ENCODE measurements around the gene GSG1L. TPM values are rescaled to one million over a fixed set of nuclear protein-coding genes. Genes with fewer than 3 reads are reported as not detected.

Gene GSG1L
- total RNA-seq, 5 donors from 2014 or later (not counting 1 experiment from before 2014, with no cell fraction given): not detected

DNA sequence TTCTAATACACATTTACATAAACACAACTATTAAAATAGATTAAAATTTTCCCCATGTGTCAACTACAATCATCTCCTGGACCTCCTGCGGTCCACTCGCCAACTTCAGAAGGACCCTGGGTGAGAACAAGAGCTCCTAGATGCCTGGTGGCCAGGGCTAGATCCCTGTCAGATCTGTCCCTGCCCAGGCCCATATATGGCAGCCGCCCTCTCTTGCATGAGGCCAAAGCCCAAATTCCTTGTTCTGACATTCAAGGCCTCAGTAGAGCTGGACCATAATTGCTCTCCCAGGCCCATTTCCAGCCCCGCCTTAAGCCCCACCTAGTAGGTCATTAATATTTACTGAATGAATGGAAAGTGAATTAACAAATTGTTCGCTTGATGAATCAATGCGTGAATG, 275.8 kb downstream of the GSG1L start:
- no peak overlapping the region for H3K4me3 ChIP-seq (ENCODE audit: control insufficient read depth in 1 of 2, extremely low read depth in 1 of 2, low read length in 1 of 2)
- DNase-seq: no peak
- ChIA-PET POLR2A (no interaction called here), CTCF (interaction anchor here in 1 of 2 donors (0.6 kb wide), 1 partner anchor 1101 kb away, joined by 3 read pairs; no protein-coding TSS in a partner anchor)
- WGBS (ENCODE audit: insufficient coverage): 92% methylated on average over 3 of the region's 6 CpGs
- no peaks in the 10 kb centered on the region for H3K9me3 ChIP-seq
- Mint-ChIP-seq H3K27ac (no peak overlapping the region), H3K36me3 (no peaks in the 10 kb centered on the region), H3K4me1 (no peaks in the 10 kb centered on the region), H3K27me3 (no peaks in the 10 kb centered on the region), H3K4me3 (no peak overlapping the region), H3K9me3 (no peaks in the 10 kb centered on the region)
- no peak for ATAC-seq (replicated peaks in 1 of 4)
- no peaks in the 10 kb centered on the region for H3K36me3 ChIP-seq (ENCODE audit: control insufficient read depth in 2 of 2, extremely low read depth in 1 of 2, insufficient read depth in 1 of 2, low read length in 1 of 2)
- H3K27me3 ChIP-seq (replicated peaks in 1 of 2; ENCODE audit: control insufficient read depth in 2 of 2, extremely low read depth in 1 of 2, insufficient read depth in 2 of 2, low read length in 1 of 2): peaks cover 0 to 18% of the 10 kb centered on the region in 2 experiments
- no peak overlapping the region for H3K27ac ChIP-seq (ENCODE audit: low read length)
- no peaks in the 10 kb centered on the region for H3K4me1 ChIP-seq (ENCODE audit: control insufficient read depth in 1 of 2, extremely low read depth in 1 of 2, insufficient read depth in 2 of 2, low read length in 2 of 2)

DNA sequence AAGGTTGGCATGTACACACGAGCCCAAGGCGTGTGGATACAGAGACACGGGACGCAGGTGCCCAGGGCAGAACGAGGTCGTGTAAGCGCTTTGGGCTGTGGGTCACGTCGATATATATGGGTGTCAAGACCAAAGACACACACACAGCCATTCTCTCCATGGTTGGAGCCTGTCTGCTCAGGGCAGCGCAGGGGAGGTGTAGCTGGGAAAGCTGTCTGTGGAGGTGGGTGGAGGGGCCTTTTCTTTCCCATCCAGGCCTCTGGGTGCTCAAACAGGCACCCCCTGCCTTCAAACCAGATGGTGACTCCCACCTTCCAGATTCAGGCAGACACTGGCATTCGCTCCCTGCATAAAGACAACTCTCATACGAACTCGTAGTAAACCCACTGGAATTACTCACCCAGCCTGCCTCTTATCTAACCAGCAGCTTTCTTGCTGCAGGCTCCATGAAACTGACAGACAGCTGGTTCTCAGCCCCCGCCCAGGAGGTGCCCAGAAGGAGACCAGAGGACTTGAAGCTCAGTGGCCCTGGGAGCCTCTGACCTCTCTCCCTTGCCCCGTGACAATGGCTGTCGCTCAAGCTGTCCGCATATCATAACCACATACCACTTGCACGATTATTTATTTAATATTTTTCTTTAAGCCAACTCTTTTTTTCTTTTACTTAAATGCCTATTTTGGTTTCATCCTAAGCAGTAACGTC, 276.4 kb downstream of the GSG1L start:
- no peak for DNase-seq
- no peak overlapping the region for H3K27ac Mint-ChIP-seq
- Histone ChIP-seq H3K27ac (ENCODE audit: low read length) (no peak overlapping the region), H3K27me3 (replicated peaks in 1 of 2; ENCODE audit: control insufficient read depth in 2 of 2, extremely low read depth in 1 of 2, insufficient read depth in 2 of 2, low read length in 1 of 2) (peaks cover 0 to 12% of the 10 kb centered on the region in 2 experiments), H3K36me3 (ENCODE audit: control insufficient read depth in 2 of 2, extremely low read depth in 1 of 2, insufficient read depth in 1 of 2, low read length in 1 of 2) (no peaks in the 10 kb centered on the region), H3K4me1 (ENCODE audit: control insufficient read depth in 1 of 2, extremely low read depth in 1 of 2, insufficient read depth in 2 of 2, low read length in 2 of 2) (no peaks in the 10 kb centered on the region), H3K4me3 (ENCODE audit: control insufficient read depth in 1 of 2, extremely low read depth in 1 of 2, low read length in 1 of 2) (no peak overlapping the region), H3K9me3 (no peaks in the 10 kb centered on the region)
- no peaks in the 10 kb centered on the region for H3K4me1 Mint-ChIP-seq
- WGBS (ENCODE audit: insufficient coverage): 82% methylated on average over 8 of the region's 19 CpGs
- ATAC-seq (replicated peaks in 1 of 4): no peak
- H3K36me3 Mint-ChIP-seq: no peaks in the 10 kb centered on the region
- H3K9me3 Mint-ChIP-seq: no peaks in the 10 kb centered on the region
- H3K27me3 Mint-ChIP-seq: no peaks in the 10 kb centered on the region
- H3K4me3 Mint-ChIP-seq: no peak overlapping the region
- CTCF ChIA-PET: no interaction called here
- POLR2A ChIA-PET: no interaction called here

GRCh38 chr16:27786221-27786922, 277.1 kb downstream of the GSG1L start:
- DNase-seq: no peak
- no peak overlapping the region for H3K4me3 ChIP-seq (ENCODE audit: control insufficient read depth in 1 of 2, extremely low read depth in 1 of 2, low read length in 1 of 2)
- POLR2A ChIA-PET: no interaction called here
- 78% methylated on average over 13 of the region's 16 CpGs for WGBS (ENCODE audit: insufficient coverage)
- Mint-ChIP-seq H3K4me3 (no peak overlapping the region), H3K36me3 (no peaks in the 10 kb centered on the region), H3K4me1 (no peaks in the 10 kb centered on the region), H3K27me3 (no peaks in the 10 kb centered on the region), H3K27ac (no peak overlapping the region), H3K9me3 (no peaks in the 10 kb centered on the region)
- H3K27ac ChIP-seq (ENCODE audit: low read length): no peak overlapping the region
- H3K27me3 ChIP-seq (replicated peaks in 1 of 2; ENCODE audit: control insufficient read depth in 2 of 2, extremely low read depth in 1 of 2, insufficient read depth in 2 of 2, low read length in 1 of 2): peaks cover 0 to 12% of the 10 kb centered on the region in 2 experiments
- H3K9me3 ChIP-seq: no peaks in the 10 kb centered on the region
- CTCF ChIA-PET: no interaction called here
- H3K4me1 ChIP-seq (ENCODE audit: control insufficient read depth in 1 of 2, extremely low read depth in 1 of 2, insufficient read depth in 2 of 2, low read length in 2 of 2): no peaks in the 10 kb centered on the region
- no peak for ATAC-seq (replicated peaks in 1 of 4)
- no peaks in the 10 kb centered on the region for H3K36me3 ChIP-seq (ENCODE audit: control insufficient read depth in 2 of 2, extremely low read depth in 1 of 2, insufficient read depth in 1 of 2, low read length in 1 of 2)

DNA sequence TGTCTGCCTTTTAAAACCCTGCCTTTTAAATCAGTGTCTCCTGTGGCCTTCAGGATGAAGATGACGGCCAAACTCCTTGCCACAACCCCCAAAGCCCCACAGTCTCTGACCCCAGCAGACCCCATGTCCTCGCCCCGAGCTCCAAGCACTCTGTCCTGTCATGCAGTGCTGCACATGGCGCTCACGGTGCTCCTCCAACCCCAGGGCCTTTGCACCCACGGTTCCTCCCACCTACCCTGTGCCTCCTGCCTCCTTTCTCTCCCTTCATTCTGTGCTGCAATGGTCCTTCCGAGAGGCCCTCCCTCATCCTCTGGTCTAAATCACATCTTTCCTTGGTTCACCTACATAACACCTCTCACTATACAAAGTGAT, 278.2 kb downstream of the GSG1L start:
- Histone ChIP-seq H3K27me3 (replicated peaks in 1 of 2; ENCODE audit: control insufficient read depth in 2 of 2, extremely low read depth in 1 of 2, insufficient read depth in 2 of 2, low read length in 1 of 2) (peaks cover 0 to 8% of the 10 kb centered on the region in 2 experiments), H3K4me3 (ENCODE audit: control insufficient read depth in 1 of 2, extremely low read depth in 1 of 2, low read length in 1 of 2) (no peak overlapping the region), H3K4me1 (ENCODE audit: control insufficient read depth in 1 of 2, extremely low read depth in 1 of 2, insufficient read depth in 2 of 2, low read length in 2 of 2) (no peaks in the 10 kb centered on the region), H3K27ac (ENCODE audit: low read length) (no peak overlapping the region), H3K36me3 (ENCODE audit: control insufficient read depth in 2 of 2, extremely low read depth in 1 of 2, insufficient read depth in 1 of 2, low read length in 1 of 2) (no peaks in the 10 kb centered on the region), H3K9me3 (no peaks in the 10 kb centered on the region)
- WGBS (ENCODE audit: insufficient coverage): 57% methylated on average over 3 of the region's 7 CpGs
- Mint-ChIP-seq H3K27ac (no peak overlapping the region), H3K36me3 (no peaks in the 10 kb centered on the region), H3K27me3 (no peaks in the 10 kb centered on the region), H3K9me3 (no peaks in the 10 kb centered on the region), H3K4me1 (no peaks in the 10 kb centered on the region), H3K4me3 (no peak overlapping the region)
- POLR2A ChIA-PET: no interaction called here
- CTCF ChIA-PET: no interaction called here
- ATAC-seq (replicated peaks in 1 of 4): no peak
- no peak for DNase-seq

GRCh38 chr16:27784351-27785306, 278.9 kb downstream of the GSG1L start:
- Mint-ChIP-seq H3K4me3 (no peak overlapping the region), H3K27me3 (no peaks in the 10 kb centered on the region), H3K27ac (no peak overlapping the region), H3K4me1 (no peaks in the 10 kb centered on the region), H3K9me3 (no peaks in the 10 kb centered on the region), H3K36me3 (no peaks in the 10 kb centered on the region)
- Histone ChIP-seq H3K4me1 (ENCODE audit: control insufficient read depth in 1 of 2, extremely low read depth in 1 of 2, insufficient read depth in 2 of 2, low read length in 2 of 2) (no peaks in the 10 kb centered on the region), H3K9me3 (no peaks in the 10 kb centered on the region), H3K36me3 (ENCODE audit: control insufficient read depth in 2 of 2, extremely low read depth in 1 of 2, insufficient read depth in 1 of 2, low read length in 1 of 2) (no peaks in the 10 kb centered on the region), H3K27ac (ENCODE audit: low read length) (no peak overlapping the region), H3K4me3 (ENCODE audit: control insufficient read depth in 1 of 2, extremely low read depth in 1 of 2, low read length in 1 of 2) (no peak overlapping the region), H3K27me3 (replicated peaks in 1 of 2; ENCODE audit: control insufficient read depth in 2 of 2, extremely low read depth in 1 of 2, insufficient read depth in 2 of 2, low read length in 1 of 2) (peaks cover 0 to 8% of the 10 kb centered on the region in 2 experiments)
- DNase-seq (no peak), ATAC-seq (replicated peaks in 1 of 4) (no peak)
- 73% methylated on average over 14 of the region's 20 CpGs for WGBS (ENCODE audit: insufficient coverage)
- ChIA-PET CTCF (no interaction called here), POLR2A (no interaction called here)

GRCh38 chr16:27781981-27782880, 281.3 kb downstream of the GSG1L start:
- H3K36me3 Mint-ChIP-seq: peaks cover under 1% of the 10 kb centered on the region
- H3K4me3 Mint-ChIP-seq: no peak overlapping the region
- H3K27me3 Mint-ChIP-seq: no peaks in the 10 kb centered on the region
- Histone ChIP-seq H3K27me3 (replicated peaks in 1 of 2; ENCODE audit: control insufficient read depth in 2 of 2, extremely low read depth in 1 of 2, insufficient read depth in 2 of 2, low read length in 1 of 2) (peaks cover 0 to 8% of the 10 kb centered on the region in 2 experiments), H3K27ac (ENCODE audit: low read length) (no peak overlapping the region), H3K36me3 (ENCODE audit: control insufficient read depth in 2 of 2, extremely low read depth in 1 of 2, insufficient read depth in 1 of 2, low read length in 1 of 2) (no peaks in the 10 kb centered on the region), H3K4me1 (ENCODE audit: control insufficient read depth in 1 of 2, extremely low read depth in 1 of 2, insufficient read depth in 2 of 2, low read length in 2 of 2) (no peaks in the 10 kb centered on the region), H3K9me3 (no peaks in the 10 kb centered on the region), H3K4me3 (ENCODE audit: control insufficient read depth in 1 of 2, extremely low read depth in 1 of 2, low read length in 1 of 2) (no peak overlapping the region)
- no peaks in the 10 kb centered on the region for H3K4me1 Mint-ChIP-seq
- no peaks in the 10 kb centered on the region for H3K9me3 Mint-ChIP-seq
- H3K27ac Mint-ChIP-seq: no peak overlapping the region
- 62% methylated on average over 13 of the region's 19 CpGs for WGBS (ENCODE audit: insufficient coverage)
- ChIA-PET POLR2A (no interaction called here), CTCF (no interaction called here)
- ATAC-seq (replicated peaks in 1 of 4) (no peak), DNase-seq (no peak)
